ENCODE measurements around the gene HECW1. TPM values are rescaled to one million over a fixed set of nuclear protein-coding genes. Genes with fewer than 3 reads are reported as not detected.

Gene HECW1
- total RNA-seq, 1 experiment from 2014 or later = 0.77 TPM

- Histone ChIP-seq H3K4me3 (ENCODE audit: low read depth in 2 of 2, low read length in 2 of 2) (no peak overlapping the region), H3K27me3 (ENCODE audit: control insufficient read depth, insufficient read depth, low read length) (peaks cover 9% of the 10 kb centered on the region), H3K9me3 (ENCODE audit: control insufficient read depth, insufficient read depth, low read depth, low read length) (no peaks in the 10 kb centered on the region), H3K27ac (ENCODE audit: low read length) (no peak overlapping the region), H3K4me1 (ENCODE audit: control insufficient read depth, insufficient read depth, low read length) (no peaks in the 10 kb centered on the region), H3K36me3 (ENCODE audit: control insufficient read depth, insufficient read depth, low read length) (no peaks in the 10 kb centered on the region)
- ChIA-PET POLR2A (no interaction called here), CTCF (no interaction called here)
- intact Hi-C loops (cut with micrococcal nuclease; ENCODE audit: unreplicated experiment) (loop anchor here (10.0 kb wide), 1 partner anchor 62 kb away; no protein-coding TSS in a partner anchor), in situ Hi-C loops (cut with HindIII; ENCODE audit: low pct_unique_long_range_greater_than_20kb, low sequenced_read_pairs) (no loop called here)
- no peak for ATAC-seq
- TF ChIP-seq REST (IDR thresholded peaks at IDR 0.05; ENCODE audit: insufficient read depth in 1 of 2, low read depth in 2 of 2, low read length in 1 of 2) = no peak
- no peak for TF ChIP-seq POLR2AphosphoS5 (IDR thresholded peaks at IDR 0.05; ENCODE audit: low read depth, low read length)
- no peak for TF ChIP-seq SIN3A (IDR thresholded peaks at IDR 0.05; ENCODE audit: borderline replicate concordance, insufficient read depth, low read depth, low read length)
- no peak for TF ChIP-seq CTCF (IDR thresholded peaks at IDR 0.05)
- no peak for TF ChIP-seq TCF7L2 (IDR thresholded peaks at IDR 0.05; ENCODE audit: low read depth, low read length)
- no TSS peak for BruUV-seq (replicated peaks)
- DNase-seq (ENCODE audit: low read depth, low spot score) = no peak
These were observed 100.5 kb downstream of the HECW1 start for GRCh38 chr7:43212921-43213320.

GRCh38 chr7:43215061-43215460 is 102.6 kb downstream of the HECW1 start:
- no peaks in the 10 kb centered on the region for H3K9me3 ChIP-seq (ENCODE audit: control insufficient read depth, insufficient read depth, low read depth, low read length)
- ChIA-PET CTCF (no interaction called here), POLR2A (no interaction called here)
- no peak for DNase-seq (ENCODE audit: low read depth, low spot score)
- H3K27ac ChIP-seq (ENCODE audit: low read length) = no peak overlapping the region
- in situ Hi-C loops (cut with HindIII; ENCODE audit: low pct_unique_long_range_greater_than_20kb, low sequenced_read_pairs) (no loop called here), intact Hi-C loops (cut with micrococcal nuclease; ENCODE audit: unreplicated experiment) (loop anchor here (10.0 kb wide), 1 partner anchor 60 kb away; no protein-coding TSS in a partner anchor)
- no peak overlapping the region for H3K4me3 ChIP-seq (ENCODE audit: low read depth in 2 of 2, low read length in 2 of 2)
- H3K27me3 ChIP-seq (ENCODE audit: control insufficient read depth, insufficient read depth, low read length) = peaks cover 7% of the 10 kb centered on the region
- no peaks in the 10 kb centered on the region for H3K36me3 ChIP-seq (ENCODE audit: control insufficient read depth, insufficient read depth, low read length)
- no peak for ATAC-seq
- H3K4me1 ChIP-seq (ENCODE audit: control insufficient read depth, insufficient read depth, low read length) = no peaks in the 10 kb centered on the region
- BruUV-seq (replicated peaks) = no TSS peak
- TF ChIP-seq TCF7L2 (IDR thresholded peaks at IDR 0.05; ENCODE audit: low read depth, low read length) (no peak), CTCF (IDR thresholded peaks at IDR 0.05) (no peak), SIN3A (IDR thresholded peaks at IDR 0.05; ENCODE audit: borderline replicate concordance, insufficient read depth, low read depth, low read length) (no peak), REST (IDR thresholded peaks at IDR 0.05; ENCODE audit: insufficient read depth in 1 of 2, low read depth in 2 of 2, low read length in 1 of 2) (no peak), POLR2AphosphoS5 (IDR thresholded peaks at IDR 0.05; ENCODE audit: low read depth, low read length) (no peak)
